HG03060 (cell line): ENCODE measurements around the gene CD274.
"Not testable (repeated sequence)": the region's sequence is repeated elsewhere in the genome, so short reads cannot be mapped to it uniquely, and the experiment has no call there.

ENCODE experiments used
- ATAC-seq: cut with Tn5 transposase; IDR thresholded peaks from one replicate; pipeline ENCODE4 v1.9.1; 2021; ENCODE audit warnings: low read depth, moderate number of reproducible peaks; ENCODE audit not compliant: unreplicated experiment

Gene CD274

GRCh38 chr9:5493679-5494511, 43.6 kb downstream of the CD274 start:
- ATAC-seq = peak; percentile 80

- not testable (repeated sequence) for ATAC-seq
Observed at GRCh38 chr9:5494765-5495164, 44.4 kb downstream of the CD274 start.

- ATAC-seq = no peak
Observed at GRCh38 chr9:5499157-5499556, 48.8 kb downstream of the CD274 start.

- ATAC-seq = no peak
Observed at GRCh38 chr9:5499889-5500398, 49.6 kb downstream of the CD274 start.

GRCh38 chr9:5500441-5501235, 50.3 kb downstream of the CD274 start:
- no peak for ATAC-seq

GRCh38 chr9:5502553-5502952, 52.2 kb downstream of the CD274 start:
- no peak for ATAC-seq

GRCh38 chr9:5509573-5509972, 59.2 kb downstream of the CD274 start:
- no peak for ATAC-seq

- peak; percentile 50 for ATAC-seq
Observed at GRCh38 chr9:5510360-5510931, 60.1 kb downstream of the CD274 start, which contains the start of gene PDCD1LG2. PDCD1LG2 (plus strand) TSS chr9:5510531; CDS start chr9:5522547, 12,016 bp downstream.

- ATAC-seq = no peak
Observed at GRCh38 chr9:5510989-5511388, 60.6 kb downstream of the CD274 start.

- ATAC-seq = no peak
Observed at GRCh38 chr9:5511476-5511875, 61.1 kb downstream of the CD274 start.

- ATAC-seq = no peak
Observed at GRCh38 chr9:5511935-5512580, 61.7 kb downstream of the CD274 start.

GRCh38 chr9:5512658-5513452, 62.5 kb downstream of the CD274 start:
- no peak for ATAC-seq

GRCh38 chr9:5513966-5514616, 63.7 kb downstream of the CD274 start:
- no peak for ATAC-seq

GRCh38 chr9:5514617-5515260, 64.4 kb downstream of the CD274 start:
- ATAC-seq = no peak

GRCh38 chr9:5515261-5515650, 64.9 kb downstream of the CD274 start:
- ATAC-seq = no peak

- no peak for ATAC-seq
Observed at GRCh38 chr9:5516453-5517220, 66.3 kb downstream of the CD274 start.

GRCh38 chr9:5518171-5518936, 68.0 kb downstream of the CD274 start:
- ATAC-seq = no peak
